Neural cell (in vitro differentiated cells): ENCODE measurements around the gene HSD17B14. TPM values are rescaled to one million over a fixed set of nuclear protein-coding genes. Genes with fewer than 3 reads are reported as not detected.

Experiments
- H2AFZ ChIP-seq: fragments of 200-600, 300-800 bp; sonication (generic), shearing (Covaris generic); 2 replicates; pipeline ENCODE4 v1.6.0; 2014; ENCODE audit warnings: low read depth, mild to moderate bottlenecking, antibody characterized with exemption, low read length, moderate library complexity
- H3F3A ChIP-seq: fragments of 200-600 bp; shearing (Covaris generic); 2 replicates; pipeline ENCODE4 v1.6.1; 2016; ENCODE audit warnings: mild to moderate bottlenecking, moderate library complexity, mixed read lengths, antibody characterized with exemption, low read length; ENCODE audit not compliant: insufficient read depth, poor library complexity, severe bottlenecking
- H3K27ac ChIP-seq: fragments of 200-600, 300-800 bp; sonication (generic), shearing (Covaris generic); 2 replicates; pipeline ENCODE4 v1.5.1; 2014; ENCODE audit warnings: mild to moderate bottlenecking, low read length, moderate library complexity
- H3K27me3 ChIP-seq: fragments of 300-800, 200-600 bp; sonication (generic), shearing (Covaris generic); 2 replicates; pipeline ENCODE4 v1.6.0; 2014; ENCODE audit warnings: mild to moderate bottlenecking, low read depth, low read length, moderate library complexity; ENCODE audit not compliant: insufficient read depth
- H3K36me3 ChIP-seq: fragments of 300-800, 200-600 bp; sonication (generic), shearing (Covaris generic); 2 replicates; pipeline ENCODE4 v1.5.1; 2014; ENCODE audit warnings: mild to moderate bottlenecking, antibody characterized with exemption, low read length, moderate library complexity; ENCODE audit not compliant: insufficient read depth
- H3K4me2 ChIP-seq: fragments of 300-800, 200-600 bp; sonication (generic), shearing (Covaris generic); 2 replicates; pipeline ENCODE4 v1.6.0; 2014; ENCODE audit warnings: mild to moderate bottlenecking, low read length
- H3K4me3 ChIP-seq: fragments of 300-800, 200-600 bp; sonication (generic), shearing (Covaris generic); 2 replicates; pipeline ENCODE4 v1.5.1; 2014; ENCODE audit warnings: mild to moderate bottlenecking, low read length, moderate library complexity
- H3K79me2 ChIP-seq: fragments of 200-600 bp; shearing (Covaris generic); replicated peaks from 2 replicates; pipeline ENCODE4 v1.6.0; 2014; ENCODE audit warnings: mild to moderate bottlenecking, low read length, moderate library complexity; ENCODE audit not compliant: insufficient read depth
- H3K9ac ChIP-seq: fragments of 300-800, 200-600 bp; sonication (generic), shearing (Covaris generic); 2 replicates; pipeline ENCODE4 v1.6.1; 2016; ENCODE audit warnings: mild to moderate bottlenecking, low read length, mixed read lengths
- H3K9me2 ChIP-seq: fragments of 200-600 bp; shearing (Covaris generic); 2 replicates; pipeline ENCODE4 v1.6.1; 2016; ENCODE audit warnings: mild to moderate bottlenecking, low read length, mixed read lengths; ENCODE audit not compliant: insufficient read depth
- H3K9me3 ChIP-seq: fragments of 200-600, 300-800 bp; sonication (generic), shearing (Covaris generic); 2 replicates; pipeline ENCODE4 v1.6.1; 2016; ENCODE audit warnings: mild to moderate bottlenecking, mixed run types, low read length, moderate library complexity, mixed read lengths
- H4K20me1 ChIP-seq: fragments of 200-600 bp; shearing (Covaris generic); 2 replicates; pipeline ENCODE4 v1.6.1; 2016; ENCODE audit warnings: mild to moderate bottlenecking, mixed run types; ENCODE audit not compliant: insufficient read depth
- CTCF ChIP-seq: fragments of 450-650 bp; IDR thresholded peaks from 2 replicates; pipeline ENCODE4 v1.5.1; 2014; ENCODE audit warnings: antibody characterized with exemption, mild to moderate bottlenecking, moderate library complexity; ENCODE audit not compliant: poor library complexity, severe bottlenecking
- EP300 ChIP-seq: fragments of 450-650 bp; conservative IDR thresholded peaks from 2 replicates; pipeline ENCODE4 v1.6.1; 2014; ENCODE audit warnings: antibody characterized with exemption, mild to moderate bottlenecking, moderate library complexity; ENCODE audit not compliant: poor library complexity, severe bottlenecking
- EZH2 ChIP-seq: fragments of 200-600, 300-800 bp; shearing (Covaris generic), sonication (generic); IDR thresholded peaks from 2 replicates; pipeline ENCODE4 v1.6.1; 2014; ENCODE audit warnings: antibody characterized with exemption, low read length, borderline replicate concordance, mild to moderate bottlenecking; ENCODE audit not compliant: insufficient read depth, poor library complexity, severe bottlenecking
- MXI1 ChIP-seq: fragments of 450-650 bp; conservative IDR thresholded peaks from 2 replicates; pipeline ENCODE4 v1.6.1; 2014; ENCODE audit warnings: antibody characterized with exemption, mild to moderate bottlenecking; ENCODE audit not compliant: poor library complexity, severe bottlenecking
- POLR2AphosphoS5 ChIP-seq: IDR thresholded peaks from 2 replicates; pipeline ENCODE4 v1.6.1; 2012
- RAD21 ChIP-seq: fragments of 450-650 bp; conservative IDR thresholded peaks from 2 replicates; pipeline ENCODE4 v1.6.1; 2014; ENCODE audit warnings: antibody characterized with exemption, mild to moderate bottlenecking, moderate library complexity
- REST ChIP-seq: IDR thresholded peaks from 2 replicates; pipeline ENCODE4 v1.6.1; 2012; ENCODE audit warnings: borderline replicate concordance
- SMC3 ChIP-seq: fragments of 450-650 bp; conservative IDR thresholded peaks from 2 replicates; pipeline ENCODE4 v1.6.1; 2014; ENCODE audit warnings: antibody characterized with exemption, mild to moderate bottlenecking, moderate library complexity; ENCODE audit not compliant: poor library complexity
- TAF1 ChIP-seq: IDR thresholded peaks from 2 replicates; pipeline ENCODE4 v1.6.1; 2012; ENCODE audit warnings: low read depth
- polyA plus RNA-seq: library from polyadenylated mRNA; depleted of rRNA; stranded (reverse); fragments of >200 nt; gene quantifications from 2 replicates; pipeline ENCODE4 v1.2.3, GENCODE V29; 2014

Gene HSD17B14
- polyA plus RNA-seq, 1 donor from 2014 or later, result 0.40 TPM

GRCh38 chr19:48866692-48867091 is 30.4 kb upstream of the HSD17B14 start:
- Histone ChIP-seq H2AFZ (no peak overlapping the region), H4K20me1 (no peaks in the 10 kb centered on the region), H3F3A (no peaks in the 10 kb centered on the region), H3K27ac (no peak overlapping the region), H3K9ac (no peak overlapping the region), H3K4me2 (no peak overlapping the region), H3K4me3 (no peak overlapping the region), H3K9me2 (no peaks in the 10 kb centered on the region), H3K79me2 (no peaks in the 10 kb centered on the region), H3K36me3 (no peaks in the 10 kb centered on the region), H3K9me3 (no peaks in the 10 kb centered on the region), H3K27me3 (no peaks in the 10 kb centered on the region)
- TF ChIP-seq EZH2, result no peak
- TF ChIP-seq MXI1, result no peak
- TF ChIP-seq EP300, result no peak
- no peak for TF ChIP-seq CTCF
- TF ChIP-seq TAF1, result no peak
- TF ChIP-seq POLR2AphosphoS5, result no peak
- TF ChIP-seq RAD21, result no peak
- no peak for TF ChIP-seq SMC3
- TF ChIP-seq REST, result no peak

- Histone ChIP-seq H3K9me2 (no peaks in the 10 kb centered on the region), H3K9me3 (no peaks in the 10 kb centered on the region), H3K27ac (no peak overlapping the region), H3K36me3 (no peaks in the 10 kb centered on the region), H3F3A (no peaks in the 10 kb centered on the region), H3K4me3 (no peak overlapping the region), H3K9ac (no peak overlapping the region), H3K4me2 (no peak overlapping the region), H3K27me3 (no peaks in the 10 kb centered on the region), H2AFZ (no peak overlapping the region), H3K79me2 (no peaks in the 10 kb centered on the region), H4K20me1 (no peaks in the 10 kb centered on the region)
- no peak for TF ChIP-seq EP300
- TF ChIP-seq CTCF, result no peak
- TF ChIP-seq MXI1, result no peak
- no peak for TF ChIP-seq TAF1
- TF ChIP-seq EZH2, result no peak
- TF ChIP-seq REST, result no peak
- no peak for TF ChIP-seq SMC3
- no peak for TF ChIP-seq POLR2AphosphoS5
- no peak for TF ChIP-seq RAD21
Observed at GRCh38 chr19:48862827-48863226, 26.5 kb upstream of the HSD17B14 start.
